Psoas muscle (tissue), 8 donors: Measurements from ENCODE around the gene MRTFA. TPM values are rescaled to one million over a fixed set of nuclear protein-coding genes. Genes with fewer than 3 reads are reported as not detected.

Source experiments
- ATAC-seq, 4 donors: fragments of 200-7000 bp; cut with Tn5 transposase; one replicate each; pipeline ENCODE4 v1.9.1; 2020; ENCODE audit warnings: moderate library complexity in 3 of 4, mild to moderate bottlenecking in 2 of 4
- DNase-seq, 2 donors: peaks; one replicate each; pipeline ENCODE4 v3.0.0-alpha.2; 2020
- H3K27ac ChIP-seq: fragments of 200-600 bp; one replicate; pipeline ENCODE4 v1.8.0; 2022
- H3K27me3 ChIP-seq, 3 donors: fragments of 200-600 bp in 1 of 3; one replicate each; pipeline versions ENCODE4 v1.6.1 to v1.8.0; 2013 to 2022; ENCODE audit warnings: low read length in 2 of 3, mild to moderate bottlenecking in 2 of 3, moderate library complexity in 1 of 3; ENCODE audit not compliant: insufficient read depth in 3 of 3
- H3K36me3 ChIP-seq, 2 donors: fragments of 200-600 bp in 1 of 2; one replicate each; pipeline versions ENCODE4 v1.6.1 to v1.8.0; 2013 to 2022; ENCODE audit warnings: low read depth in 1 of 2, mild to moderate bottlenecking in 1 of 2, moderate library complexity in 1 of 2; ENCODE audit not compliant: insufficient read depth in 1 of 2
- H3K4me1 ChIP-seq: fragments of 200-600 bp; one replicate; pipeline ENCODE4 v1.8.0; 2022
- H3K4me3 ChIP-seq: fragments of 200-600 bp; one replicate; pipeline ENCODE4 v1.8.0; 2022; ENCODE audit warnings: mild to moderate bottlenecking
- H3K9me3 ChIP-seq: fragments of 200-600 bp; one replicate; pipeline ENCODE4 v1.8.0; 2022
- WGBS, 3 donors: extraction: QIAGEN DNeasy Blood & Tissue Kit; methylation state at CpG; one replicate each; pipeline versions ENCODE4 v1.1.6 to v1.1.7; 2013; 5-methylcytosine and 5-hydroxymethylcytosine counted together
- intact Hi-C, 2 donors: fragments of 100-400 bp; cut with DNase I; formaldehyde crosslinking; loops; one replicate each; pipeline versions ENCODE4 v1.11.0 to v1.14.2; 2022
- polyA plus RNA-seq, 3 donors: library from polyadenylated mRNA; stranded (reverse); fragments of 200-250 nt; gene quantifications; one replicate each; pipeline ENCODE4 v1.2.3, GENCODE V29; 2013
- total RNA-seq, 4 donors: library from RNA; stranded (reverse); fragmentation: NEBNext Ultra II Directional in 2 of 4; extraction: Animal tissue kit (Norgen Biotek cat#: 25700) in 2 of 4; gene quantifications; one replicate each; pipeline versions ENCODE4 v1.2.1 to v1.2.4, GENCODE V29; 2021 to 2023
- TF ChIP-seq, protein P1 (sequence below): fragments of 200-600 bp; IDR thresholded peaks from one replicate; pipeline ENCODE4 v1.8.0; 2022; ENCODE audit warnings: antibody characterized with exemption
- donor health status: healthy with polysubstance abuse.
- donor health status: DM: no; HTN: no; CAD: no; lungs with moderate emphysema.
- donor health status: Bipolar disorder and iron deficiency.
- donor health status: healthy.
- donor health status: DM: yes; HTN: yes; CAD: no.
- donor health status: DM: no; HTN: no; CAD: no.
- donor health status: DM: no; HTN: no; CAD: no.
- donor health status: DM: yes; HTN: yes; CAD: no.

Gene MRTFA
- total and polyA plus RNA-seq, 7 donors, result 10.1 to 24.0 (median 15.7) TPM

DNA sequence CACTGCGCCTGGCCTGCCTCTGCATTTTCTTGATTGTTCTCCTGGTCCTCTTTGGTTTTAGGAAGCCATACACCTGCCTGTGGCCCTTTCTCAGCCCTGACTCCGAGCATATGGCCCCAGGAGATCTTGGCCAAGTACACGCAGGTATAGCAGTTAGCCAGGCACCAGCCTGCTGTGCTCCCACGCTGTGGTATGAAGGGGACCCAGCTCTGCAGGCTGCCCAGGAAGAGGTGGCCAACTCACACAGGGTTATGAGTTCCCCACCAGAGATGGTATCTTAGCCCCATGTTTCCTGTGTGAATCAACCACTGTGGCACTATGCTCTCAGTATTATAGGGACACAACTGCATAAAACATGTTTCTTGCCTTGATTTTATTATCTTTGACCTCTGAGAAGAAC is 235.0 kb downstream of the MRTFA start:
- no peak overlapping the region for H3K27ac ChIP-seq

DNA sequence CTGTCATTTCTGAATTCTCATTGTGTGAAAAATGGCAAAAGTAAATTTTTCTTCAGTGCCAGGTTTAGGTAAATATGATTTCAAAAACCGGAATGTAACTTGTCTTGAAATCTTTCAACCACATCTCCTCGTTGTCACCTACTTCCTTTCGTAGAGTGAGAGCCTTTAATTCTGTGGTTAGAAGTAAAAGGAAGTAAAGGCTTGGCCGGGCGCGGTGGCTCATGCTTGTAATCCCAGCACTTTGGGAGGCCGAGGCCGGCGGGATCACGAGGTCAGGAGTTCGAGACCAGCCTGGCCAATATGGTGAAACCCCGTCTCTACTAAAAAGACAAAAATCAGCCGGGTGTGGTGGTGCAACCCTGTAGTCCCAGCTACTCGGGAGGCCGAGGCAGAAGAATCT is 236.4 kb downstream of the MRTFA start:
- no peaks in the 10 kb centered on the region for H3K9me3 ChIP-seq
- TF ChIP-seq, protein P1, sequence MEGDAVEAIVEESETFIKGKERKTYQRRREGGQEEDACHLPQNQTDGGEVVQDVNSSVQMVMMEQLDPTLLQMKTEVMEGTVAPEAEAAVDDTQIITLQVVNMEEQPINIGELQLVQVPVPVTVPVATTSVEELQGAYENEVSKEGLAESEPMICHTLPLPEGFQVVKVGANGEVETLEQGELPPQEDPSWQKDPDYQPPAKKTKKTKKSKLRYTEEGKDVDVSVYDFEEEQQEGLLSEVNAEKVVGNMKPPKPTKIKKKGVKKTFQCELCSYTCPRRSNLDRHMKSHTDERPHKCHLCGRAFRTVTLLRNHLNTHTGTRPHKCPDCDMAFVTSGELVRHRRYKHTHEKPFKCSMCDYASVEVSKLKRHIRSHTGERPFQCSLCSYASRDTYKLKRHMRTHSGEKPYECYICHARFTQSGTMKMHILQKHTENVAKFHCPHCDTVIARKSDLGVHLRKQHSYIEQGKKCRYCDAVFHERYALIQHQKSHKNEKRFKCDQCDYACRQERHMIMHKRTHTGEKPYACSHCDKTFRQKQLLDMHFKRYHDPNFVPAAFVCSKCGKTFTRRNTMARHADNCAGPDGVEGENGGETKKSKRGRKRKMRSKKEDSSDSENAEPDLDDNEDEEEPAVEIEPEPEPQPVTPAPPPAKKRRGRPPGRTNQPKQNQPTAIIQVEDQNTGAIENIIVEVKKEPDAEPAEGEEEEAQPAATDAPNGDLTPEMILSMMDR, result no peak
- peaks cover 8% of the 10 kb centered on the region for H3K4me1 ChIP-seq
- peaks cover 0 to 49% of the 10 kb centered on the region in 2 donors for H3K36me3 ChIP-seq
- WGBS, 3 donors, result 81 to 90% (median 86%) methylated on average over 15 of the region's 15 CpGs
- no peak for ATAC-seq
- DNase-seq, result no peak
- H3K27me3 ChIP-seq, result no peaks in the 10 kb centered on the region
- no peak overlapping the region for H3K4me3 ChIP-seq
- peak overlapping the region; percentile 26 for H3K27ac ChIP-seq
- intact Hi-C loops, result no loop called here

More for the DNA sequence above, 235.0 kb downstream of the MRTFA start:
- Histone ChIP-seq H3K4me3 (no peak overlapping the region), H3K27me3 (no peaks in the 10 kb centered on the region), H3K4me1 (peaks cover 8% of the 10 kb centered on the region), H3K36me3 (peaks cover 3 to 53% of the 10 kb centered on the region in 2 donors), H3K9me3 (no peaks in the 10 kb centered on the region)
- DNase-seq, result no peak
- no peak for ATAC-seq
- intact Hi-C loops, result no loop called here
- 95 to 99% (median 96%) methylated on average over 4 of the region's 4 CpGs for WGBS, 3 donors
- TF ChIP-seq, protein P1, result no peak

DNA sequence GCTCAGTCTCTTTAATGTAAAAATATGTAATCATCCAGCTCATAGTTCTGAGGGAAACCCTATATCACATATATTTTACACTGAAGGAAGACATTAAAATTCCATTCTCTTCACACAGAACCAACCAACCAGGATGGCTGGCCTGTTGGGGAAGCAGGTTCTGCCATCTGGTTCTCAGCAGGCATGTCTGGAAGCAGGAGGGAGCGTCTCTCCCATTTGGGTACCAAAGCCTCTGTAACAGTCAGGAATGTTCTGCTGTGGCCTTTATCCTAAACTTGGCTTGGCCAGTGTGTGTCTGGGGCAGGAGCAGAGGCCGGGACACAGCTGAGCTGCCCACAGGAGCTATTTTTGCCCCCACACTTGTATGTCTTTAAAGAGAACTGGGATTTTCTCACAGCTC is 236.9 kb downstream of the MRTFA start:
- TF ChIP-seq, protein P1, result no peak
- no peak for DNase-seq
- H3K27ac ChIP-seq, result peak overlapping the region; percentile 26
- peaks cover 0 to 45% of the 10 kb centered on the region in 2 donors for H3K36me3 ChIP-seq
- no peak overlapping the region for H3K4me3 ChIP-seq
- peaks cover 8% of the 10 kb centered on the region for H3K4me1 ChIP-seq
- no peaks in the 10 kb centered on the region for H3K27me3 ChIP-seq
- peak; percentile 36 to 63 (median 46) for ATAC-seq
- no peaks in the 10 kb centered on the region for H3K9me3 ChIP-seq
- WGBS, 3 donors, result 25 to 46% (median 29%) methylated on average over 2 of the region's 2 CpGs
- intact Hi-C loops, result no loop called here

DNA sequence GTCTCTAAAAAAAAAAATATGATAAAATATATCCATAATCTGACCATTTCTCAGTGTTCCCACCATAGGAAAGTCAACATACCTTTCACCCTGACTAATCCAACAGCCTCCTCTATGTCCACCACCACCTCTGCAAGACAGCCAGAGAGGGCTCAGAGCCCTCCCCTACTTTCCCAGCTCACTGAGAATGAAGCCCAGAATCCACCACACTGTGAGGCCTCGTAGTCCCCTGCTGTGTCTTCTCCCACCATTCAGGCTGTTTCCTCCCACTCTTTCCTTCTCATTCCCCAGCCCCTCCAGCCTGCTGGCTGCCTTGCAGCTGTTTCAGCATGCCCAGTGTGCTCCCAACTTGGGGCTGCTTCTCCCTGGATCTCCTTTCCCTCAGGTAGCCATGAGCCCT is 239.1 kb downstream of the MRTFA start:
- intact Hi-C loops, result no loop called here
- no peaks in the 10 kb centered on the region for H3K9me3 ChIP-seq
- ATAC-seq, result no peak
- no peak overlapping the region for H3K4me3 ChIP-seq
- 42 to 65% (median 60%) methylated on average over 1 of the region's 1 CpG for WGBS, 3 donors
- peaks cover 8% of the 10 kb centered on the region for H3K4me1 ChIP-seq
- DNase-seq, result no peak
- TF ChIP-seq, protein P1, result no peak
- H3K27me3 ChIP-seq, result no peaks in the 10 kb centered on the region
- H3K36me3 ChIP-seq, result peaks cover 0 to 31% of the 10 kb centered on the region in 2 donors
- no peak overlapping the region for H3K27ac ChIP-seq

DNA sequence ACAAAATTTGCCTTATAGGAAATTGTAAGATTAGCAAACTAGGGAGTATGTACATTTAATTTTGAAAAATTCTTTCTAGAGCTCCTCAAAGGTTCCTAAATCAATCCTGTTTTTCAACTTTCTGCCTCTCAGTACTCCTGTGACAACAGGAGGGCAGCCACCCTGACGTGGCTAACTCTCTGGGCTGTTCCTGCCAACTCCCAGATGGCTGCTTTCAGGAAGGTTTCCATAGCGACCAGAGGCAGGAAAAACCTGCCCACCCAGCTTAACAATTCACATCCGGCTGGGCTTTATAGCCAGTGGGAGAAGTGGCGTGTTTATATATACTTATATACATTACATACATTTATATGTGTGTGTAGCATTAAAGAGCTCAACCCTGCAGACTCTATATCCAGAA is 239.6 kb downstream of the MRTFA start:
- H3K4me3 ChIP-seq, result no peak overlapping the region
- intact Hi-C loops, result no loop called here
- no peaks in the 10 kb centered on the region for H3K27me3 ChIP-seq
- H3K4me1 ChIP-seq, result peaks cover 8% of the 10 kb centered on the region
- peaks cover 0 to 26% of the 10 kb centered on the region in 2 donors for H3K36me3 ChIP-seq
- no peak for DNase-seq
- 56 to 69% (median 61%) methylated on average over 4 of the region's 4 CpGs for WGBS, 3 donors
- no peaks in the 10 kb centered on the region for H3K9me3 ChIP-seq
- H3K27ac ChIP-seq, result no peak overlapping the region
- ATAC-seq, result no peak
- TF ChIP-seq, protein P1, result no peak
